NCI-H1105 treated with DMSO at 0.1 percent for 48 hours (cell line): ENCODE data around the gene C14orf132.
"Not testable (repeated sequence)": the region's sequence is repeated elsewhere in the genome, so short reads cannot be mapped to it uniquely, and the experiment has no call there.

Source experiments
- DNase-seq: peaks from one replicate; lab custom pipeline; 2025; lab: John Stamatoyannopoulos, UW

Gene C14orf132

DNA sequence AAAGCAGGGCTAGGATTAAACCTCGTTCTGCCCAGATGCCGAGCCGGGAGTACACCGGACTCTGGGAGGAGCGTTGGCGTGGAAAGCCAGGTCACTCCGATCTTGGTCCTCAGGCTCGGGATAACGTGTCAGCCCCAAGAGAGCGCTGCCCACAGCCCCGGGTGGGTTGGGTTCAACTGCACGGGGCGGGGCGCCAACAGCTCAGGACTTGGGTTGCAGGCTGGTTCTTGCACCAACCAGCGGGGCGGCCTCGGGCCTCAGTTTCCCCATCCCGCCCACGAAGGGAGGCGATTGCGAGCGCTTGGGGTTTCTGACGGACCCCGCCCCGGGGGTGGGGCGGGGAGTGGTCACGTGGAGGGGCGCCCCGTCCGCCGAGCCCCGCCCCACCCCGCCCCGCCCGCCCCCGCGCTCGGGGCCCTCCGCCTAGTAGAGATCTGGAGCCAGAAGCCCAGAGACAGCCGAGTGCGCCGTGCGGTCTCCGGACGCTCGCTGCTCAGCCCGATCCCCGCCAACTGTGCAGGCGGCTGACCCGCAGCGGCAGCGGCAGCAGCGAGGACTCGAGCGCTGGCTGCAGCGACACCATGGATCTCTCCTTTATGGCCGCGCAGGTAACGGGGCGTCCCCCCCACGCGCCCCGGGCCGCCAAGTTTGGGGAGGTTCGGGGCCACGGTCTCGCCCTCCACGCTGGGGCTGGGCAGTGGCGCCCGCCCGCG, at the start of gene C14orf132:
Gene C14orf132 (plus strand): TSS at position 443 of the 713 bp plus-strand sequence. CDS start 139 bp downstream, at position 582.
- peak; percentile 48 for DNase-seq

DNA sequence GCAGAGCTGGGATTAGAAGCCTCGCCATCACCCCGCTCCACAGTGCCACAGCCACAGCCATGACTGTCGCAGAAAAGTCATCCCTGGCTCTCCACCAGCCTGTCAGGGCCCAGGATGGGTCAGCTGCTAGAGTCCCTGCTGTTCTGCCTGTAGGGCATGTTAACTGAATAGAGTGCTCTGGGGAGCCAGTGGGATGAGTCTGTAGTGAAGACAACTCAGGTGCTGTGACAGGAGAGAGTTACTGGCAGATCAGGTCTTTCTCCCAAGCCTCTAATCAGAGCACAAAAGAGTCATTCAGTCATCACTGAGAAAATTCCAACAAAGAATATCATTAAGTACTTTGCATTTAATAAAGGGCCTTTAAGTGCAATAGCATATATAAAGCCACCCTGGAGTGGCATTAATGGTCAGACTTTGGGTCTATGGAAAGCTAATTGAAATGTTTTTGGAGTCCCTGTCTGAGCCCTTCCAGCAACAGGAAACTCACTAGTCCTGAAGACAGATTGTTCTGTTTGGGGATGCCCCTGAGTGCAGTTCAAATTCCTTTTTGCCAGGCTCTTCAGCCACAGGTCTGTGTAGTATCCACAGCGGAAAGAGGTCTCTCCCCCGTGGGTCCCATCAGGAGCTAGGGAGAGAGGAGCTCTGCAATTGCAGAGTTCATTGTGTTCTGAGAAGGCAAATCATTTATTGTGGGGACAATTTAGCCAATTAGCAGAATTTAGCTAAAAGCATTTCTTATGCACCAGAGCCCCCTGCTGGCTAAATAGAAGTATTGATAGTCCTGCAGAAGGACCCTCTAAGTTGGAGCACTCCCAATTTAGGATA, 45.2 kb upstream of the C14orf132 start:
- DNase-seq = peak; percentile 83

DNA sequence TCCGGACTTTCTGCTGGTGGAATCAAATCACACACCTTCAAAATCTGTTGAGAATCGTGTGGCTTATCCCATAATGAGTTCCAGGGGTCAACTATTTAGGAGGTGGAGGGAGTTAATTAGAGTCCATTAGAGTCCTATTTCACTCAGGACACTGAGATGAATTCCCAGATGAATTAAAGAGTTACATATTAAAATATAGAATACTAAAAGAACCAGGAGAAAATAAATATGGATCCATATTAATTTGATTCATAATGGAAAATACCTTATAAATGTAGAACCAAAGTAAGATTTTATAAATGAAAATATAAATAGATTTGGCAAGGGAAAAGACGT, 44.6 kb upstream of the C14orf132 start:
- DNase-seq = no peak

DNA sequence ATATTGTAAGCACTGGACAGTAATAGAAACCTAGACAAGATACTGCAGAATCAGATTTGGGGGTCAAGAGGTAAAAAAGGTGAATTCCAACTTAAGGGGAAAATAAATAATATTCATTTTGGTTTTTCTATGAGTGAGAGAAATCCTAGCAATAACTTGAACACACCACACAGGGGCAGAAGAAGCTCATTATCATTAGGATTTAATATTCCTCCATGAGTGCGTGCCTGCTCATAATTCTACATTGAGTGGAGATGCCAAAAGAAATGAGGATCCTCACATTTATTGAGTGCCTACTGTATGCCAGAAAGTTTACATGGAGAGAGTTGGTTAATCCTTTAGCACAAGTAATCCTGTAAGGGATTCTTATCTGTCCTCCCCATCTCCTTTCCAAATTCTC, 40.5 kb upstream of the C14orf132 start:
- DNase-seq = peak; percentile 53

DNA sequence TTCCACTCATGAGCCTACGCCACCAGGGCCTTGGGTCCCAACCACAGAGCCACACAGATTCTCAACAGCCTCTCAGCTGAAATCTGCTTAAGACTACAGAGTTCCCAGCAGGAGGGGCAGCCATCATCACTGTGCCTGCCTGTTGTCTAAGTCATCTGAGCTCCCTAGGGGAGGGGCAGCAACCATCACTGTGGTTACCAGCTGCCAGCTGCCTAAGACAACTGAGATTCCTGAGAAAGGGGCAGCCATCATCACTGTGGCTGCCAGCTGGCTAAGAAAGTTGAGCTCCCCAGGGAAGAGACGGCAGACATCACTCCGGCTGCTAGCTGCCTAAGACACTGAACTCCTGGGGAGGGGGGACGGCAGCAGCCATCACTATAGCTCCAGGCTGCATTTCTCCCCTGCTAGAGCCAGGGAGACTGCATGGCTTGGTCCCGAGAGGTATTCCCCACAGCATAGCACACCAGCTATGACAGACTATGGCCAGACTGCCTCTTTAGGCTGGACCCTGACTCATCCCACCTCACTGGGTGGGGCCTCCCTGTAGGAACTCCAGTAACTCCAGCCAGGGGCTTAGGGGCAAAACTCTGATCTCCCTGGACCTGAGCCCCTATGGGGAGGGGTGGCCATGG, 37.2 kb upstream of the C14orf132 start:
- peak; percentile 16 for DNase-seq

DNA sequence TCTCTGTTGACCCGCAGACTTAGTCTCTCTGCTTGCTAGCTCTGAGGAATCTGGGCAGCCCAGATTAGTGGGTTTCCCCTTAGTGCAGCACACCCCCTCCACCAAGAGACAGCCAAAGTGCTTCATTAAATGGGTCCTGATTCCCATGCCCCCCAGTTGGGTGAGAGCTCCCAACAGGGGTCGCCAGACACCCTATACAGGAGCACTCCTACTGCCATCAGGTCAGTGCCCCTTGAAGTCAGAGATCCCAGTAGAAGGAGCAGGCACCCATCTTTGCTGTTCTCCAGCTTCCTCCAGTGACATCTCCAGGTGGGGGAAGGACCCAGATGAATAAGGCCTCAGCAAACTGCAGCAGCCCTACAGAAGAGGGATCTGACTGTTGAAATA, 36.7 kb upstream of the C14orf132 start:
- no peak for DNase-seq

DNA sequence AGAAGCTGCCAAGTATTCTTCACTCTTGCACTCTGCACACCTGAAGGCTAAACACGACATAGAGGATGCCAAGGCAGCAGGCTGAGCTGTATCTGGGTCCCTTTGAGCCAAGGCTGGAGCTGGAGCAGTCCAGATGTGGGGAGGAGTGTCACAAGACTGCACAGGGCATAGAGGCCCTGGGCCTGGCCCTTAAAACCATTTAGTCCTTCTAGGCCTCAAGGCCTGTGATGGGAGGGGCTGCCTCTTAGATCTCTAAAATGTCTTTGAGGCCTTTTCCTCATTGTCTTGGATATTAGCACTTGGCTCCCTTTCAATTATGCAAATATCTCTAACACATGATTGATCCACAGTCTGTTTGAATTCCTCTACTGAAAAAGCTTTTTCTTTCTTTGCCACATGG, 28.0 kb upstream of the C14orf132 start:
- no peak for DNase-seq

DNA sequence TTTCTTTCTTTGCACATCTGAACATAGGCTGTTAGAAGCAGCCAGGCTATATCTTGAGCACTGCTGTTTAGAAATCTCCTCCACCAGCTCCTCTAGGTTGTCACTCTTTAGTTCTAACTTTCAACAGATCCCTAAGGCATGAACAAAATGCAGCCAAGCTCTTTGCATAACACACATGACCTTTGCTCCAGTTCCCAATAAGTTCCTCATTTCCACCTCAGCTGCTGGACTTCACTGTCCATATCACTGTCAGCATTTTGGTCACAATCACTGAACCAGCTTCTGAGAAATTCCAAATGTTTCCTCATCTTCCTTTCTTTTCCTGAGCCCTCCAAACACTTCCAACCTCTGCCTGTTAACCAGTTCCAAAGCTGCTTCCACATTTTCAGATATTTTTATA, 27.6 kb upstream of the C14orf132 start:
- no peak for DNase-seq

DNA sequence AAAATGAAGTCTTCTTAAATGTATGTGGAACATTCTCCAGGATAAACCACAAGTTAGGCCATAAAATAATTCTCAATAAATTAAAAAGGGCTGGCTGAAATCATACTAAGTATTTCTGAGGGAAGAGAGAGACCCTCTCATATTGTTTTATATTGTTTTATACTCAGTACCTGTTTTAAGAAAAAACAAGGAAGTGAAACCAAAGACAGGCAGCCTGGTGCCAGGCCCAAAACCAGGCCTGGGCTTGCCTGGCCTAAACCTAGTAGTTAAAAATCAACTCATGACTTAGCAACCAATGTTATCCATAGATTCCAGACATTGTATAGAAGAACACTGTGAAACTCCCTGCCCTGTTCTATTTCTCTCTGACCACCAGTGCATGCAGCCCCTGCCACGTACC, 26.4 kb upstream of the C14orf132 start:
- DNase-seq = not testable (repeated sequence)

DNA sequence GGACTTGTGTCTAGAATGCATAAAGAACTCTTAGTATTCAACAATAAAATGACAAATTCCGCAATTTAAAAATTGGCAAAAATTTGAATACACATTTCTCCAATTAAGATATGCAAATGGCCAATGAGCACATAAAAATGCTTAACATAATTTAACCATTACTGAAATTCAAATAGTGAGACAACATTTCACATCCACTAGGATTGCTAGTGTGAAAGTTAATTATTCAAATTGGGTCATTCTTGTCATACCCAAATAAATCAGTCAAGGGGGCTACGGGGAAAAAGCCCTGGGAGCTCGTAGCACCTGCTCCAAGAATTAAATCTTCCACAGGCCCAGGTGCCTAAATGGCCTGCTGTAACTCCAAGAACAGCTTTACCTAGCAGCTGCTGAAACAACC, 25.0 kb upstream of the C14orf132 start:
- peak; percentile 9 for DNase-seq

DNA sequence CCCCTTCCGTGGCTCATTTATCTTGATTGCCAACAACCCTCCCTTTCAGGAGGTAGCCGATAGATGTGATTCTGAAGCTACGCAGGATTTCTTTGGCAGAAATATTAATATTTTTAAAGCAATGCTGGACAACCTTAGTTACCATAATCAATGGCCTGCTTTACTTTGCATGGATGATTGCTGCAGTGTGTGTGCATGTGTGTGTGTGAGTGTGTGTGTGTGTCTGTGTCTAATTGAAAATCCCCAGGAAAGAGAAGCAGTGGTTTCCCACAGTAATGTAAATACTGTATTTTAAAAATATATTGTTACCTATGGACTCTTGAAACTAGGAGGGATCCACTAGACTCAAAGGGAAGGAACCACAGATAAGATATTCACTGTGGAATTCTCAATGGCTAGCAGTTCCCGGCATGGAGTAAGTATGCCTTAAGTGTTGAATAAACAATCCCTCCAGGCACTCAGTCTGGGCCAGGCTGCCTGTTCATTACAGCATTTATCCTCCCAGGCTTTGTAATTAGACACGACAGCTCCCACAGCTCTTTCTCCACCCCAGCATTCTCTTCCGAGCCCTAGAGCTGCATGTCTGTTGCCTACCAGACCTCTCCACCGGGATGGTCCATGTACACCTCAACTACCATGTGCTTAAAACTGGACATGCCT, 22.5 kb upstream of the C14orf132 start:
- DNase-seq = peak; percentile 87

DNA sequence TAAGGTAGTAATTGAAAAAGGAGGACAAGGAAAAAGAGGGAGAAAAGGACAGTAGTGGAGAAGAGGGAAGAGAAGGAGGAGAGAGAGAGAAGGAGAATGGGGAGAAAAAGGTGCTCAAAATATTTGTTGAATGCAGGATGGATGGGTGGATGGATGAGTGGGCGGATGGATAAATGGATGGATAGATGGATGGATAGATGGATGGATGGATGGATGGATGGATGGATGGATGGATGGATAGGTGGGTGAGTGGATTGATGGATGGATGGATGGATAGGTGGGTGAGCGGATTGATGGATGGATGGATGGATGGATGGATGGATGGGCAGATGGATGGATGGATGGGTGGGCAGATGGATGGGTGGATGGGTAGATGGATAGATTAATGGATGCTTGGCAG, 21.3 kb upstream of the C14orf132 start:
- DNase-seq = no peak

DNA sequence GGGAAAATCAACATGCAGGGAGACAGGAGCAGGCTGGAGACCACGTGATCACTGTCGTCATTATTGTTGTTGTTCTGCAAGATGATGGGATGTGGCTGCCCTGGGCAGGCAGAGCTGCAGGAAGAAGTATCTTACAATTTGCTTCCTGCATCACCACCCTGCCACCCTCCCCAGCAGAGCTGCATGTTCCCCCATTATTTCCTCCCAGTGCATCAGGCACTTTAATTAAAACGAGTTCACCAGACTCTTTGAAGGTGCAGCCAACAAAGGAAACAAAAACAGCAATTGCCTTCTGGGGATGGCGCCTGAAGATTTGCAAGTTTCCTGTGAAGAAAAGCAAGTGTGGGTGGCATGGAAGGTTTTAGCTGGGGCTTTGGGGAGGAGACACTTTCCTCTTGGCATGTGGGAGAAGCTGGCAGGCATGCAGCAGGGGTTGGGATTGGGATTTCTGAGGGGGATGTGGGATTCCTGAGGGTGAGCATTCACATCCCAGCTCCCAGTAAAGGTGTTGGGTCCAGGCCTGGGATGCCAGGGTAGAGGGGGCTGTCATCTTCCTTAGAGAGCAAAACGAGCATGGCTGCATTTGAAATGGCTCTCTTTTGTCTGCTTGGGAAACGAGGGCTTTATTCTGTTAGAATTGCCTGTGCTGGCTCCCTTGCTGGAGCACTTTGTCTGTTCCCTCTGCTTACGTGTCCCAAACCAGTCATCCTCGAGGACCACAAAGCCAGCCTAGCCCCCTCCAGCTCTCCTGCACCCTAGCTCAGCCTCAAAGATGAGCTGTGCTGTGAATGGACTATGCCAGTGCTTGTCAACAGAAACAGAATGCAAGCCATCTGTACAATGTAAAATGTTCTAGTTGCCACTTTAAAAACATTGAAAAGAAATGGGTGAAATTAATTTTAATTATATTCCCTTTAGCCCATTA, 11.5 kb upstream of the C14orf132 start:
- no peak for DNase-seq

DNA sequence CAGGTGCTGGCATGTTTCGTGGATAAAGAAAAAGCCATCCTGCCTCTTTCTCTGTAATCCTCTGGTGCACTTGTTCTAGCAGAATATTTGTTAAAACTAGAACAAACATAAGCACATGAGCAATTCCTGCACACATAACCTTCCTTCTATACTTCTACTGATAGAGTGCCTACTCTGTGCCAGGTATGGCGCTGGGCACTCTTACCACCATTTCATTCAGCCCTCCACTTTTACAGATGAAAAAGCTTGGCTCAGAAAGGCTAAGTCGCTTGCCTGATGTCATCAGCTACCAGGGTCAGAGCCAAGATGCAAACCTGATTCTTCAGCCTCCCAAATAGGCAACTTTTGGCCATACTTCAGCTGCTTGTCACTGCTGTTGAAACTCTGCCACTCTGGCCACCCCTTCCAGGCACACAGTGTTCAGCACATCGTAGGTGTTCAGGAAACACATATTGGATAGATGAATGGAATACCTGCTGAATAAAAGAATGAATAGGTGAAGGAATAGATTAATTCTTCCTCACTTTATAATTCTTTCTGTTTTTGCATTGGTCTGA, 10.0 kb upstream of the C14orf132 start:
- DNase-seq = no peak

DNA sequence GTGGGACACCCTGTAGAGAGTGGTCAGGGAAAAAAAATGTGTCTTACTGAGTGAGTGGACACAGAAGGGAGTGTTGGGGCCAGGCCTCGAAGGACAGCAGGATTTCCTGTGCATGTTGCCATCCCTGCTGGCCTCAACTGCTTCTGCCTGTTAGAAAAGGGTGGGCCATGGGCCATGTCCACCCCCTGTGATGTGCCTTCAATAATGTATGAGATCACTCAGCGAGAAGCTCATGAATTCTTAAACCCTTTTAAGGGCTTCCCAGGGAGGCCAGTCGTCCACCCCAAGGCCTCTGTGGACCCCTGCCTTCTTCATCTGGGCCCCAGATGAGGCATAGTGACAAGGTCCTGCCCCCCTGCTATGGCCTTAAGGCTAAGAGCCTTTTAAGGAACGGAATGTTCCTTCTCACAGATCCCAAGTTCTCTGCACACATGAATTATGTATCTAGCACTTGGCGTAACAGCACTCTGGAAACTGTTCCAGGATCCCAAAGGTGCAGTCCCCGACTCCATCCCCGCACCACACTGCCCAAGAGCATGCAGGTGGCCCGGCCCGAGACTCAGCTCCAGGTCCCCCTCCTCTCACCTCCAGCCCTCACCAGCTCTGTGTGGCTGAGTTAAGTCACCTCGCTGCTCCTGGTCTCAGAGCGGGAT, 8.9 kb upstream of the C14orf132 start:
- no peak for DNase-seq

DNA sequence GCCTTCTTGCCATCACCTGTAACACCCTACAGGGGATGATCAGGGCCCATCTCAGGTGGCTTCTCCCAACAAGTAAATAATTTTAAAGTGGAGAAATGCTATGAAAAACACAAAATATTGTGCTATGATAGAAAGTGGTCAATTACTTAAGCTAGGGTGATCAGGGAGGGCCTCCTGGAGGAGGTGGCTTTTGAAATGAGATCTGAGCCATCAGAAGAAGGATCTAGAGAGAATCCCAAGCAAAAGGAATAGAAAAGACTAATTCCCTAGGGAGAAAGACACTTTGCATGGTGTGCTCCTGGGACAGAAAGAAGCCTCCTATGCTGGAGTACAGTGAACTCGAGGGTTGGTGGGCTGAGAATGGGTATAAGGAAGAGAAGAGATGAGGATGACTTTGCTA, 7.5 kb upstream of the C14orf132 start:
- no peak for DNase-seq

DNA sequence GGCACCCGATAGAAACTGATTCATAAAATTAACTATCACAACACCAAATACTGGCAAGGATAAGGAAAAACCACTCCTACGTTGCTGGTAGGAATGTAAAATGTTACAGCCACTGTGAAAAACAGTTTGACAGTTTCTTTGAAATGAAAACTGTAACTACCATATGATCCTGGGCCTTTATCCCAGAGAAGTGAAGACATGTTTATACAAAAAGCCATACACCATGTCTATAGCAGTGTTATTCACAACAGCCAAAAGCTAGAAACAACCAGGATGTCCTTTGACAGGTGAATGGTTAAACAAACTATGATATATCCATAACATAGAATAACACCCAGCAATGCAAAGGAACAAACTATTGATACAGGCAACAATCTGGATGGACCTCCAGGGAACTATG, 3.7 kb upstream of the C14orf132 start:
- no peak for DNase-seq

DNA sequence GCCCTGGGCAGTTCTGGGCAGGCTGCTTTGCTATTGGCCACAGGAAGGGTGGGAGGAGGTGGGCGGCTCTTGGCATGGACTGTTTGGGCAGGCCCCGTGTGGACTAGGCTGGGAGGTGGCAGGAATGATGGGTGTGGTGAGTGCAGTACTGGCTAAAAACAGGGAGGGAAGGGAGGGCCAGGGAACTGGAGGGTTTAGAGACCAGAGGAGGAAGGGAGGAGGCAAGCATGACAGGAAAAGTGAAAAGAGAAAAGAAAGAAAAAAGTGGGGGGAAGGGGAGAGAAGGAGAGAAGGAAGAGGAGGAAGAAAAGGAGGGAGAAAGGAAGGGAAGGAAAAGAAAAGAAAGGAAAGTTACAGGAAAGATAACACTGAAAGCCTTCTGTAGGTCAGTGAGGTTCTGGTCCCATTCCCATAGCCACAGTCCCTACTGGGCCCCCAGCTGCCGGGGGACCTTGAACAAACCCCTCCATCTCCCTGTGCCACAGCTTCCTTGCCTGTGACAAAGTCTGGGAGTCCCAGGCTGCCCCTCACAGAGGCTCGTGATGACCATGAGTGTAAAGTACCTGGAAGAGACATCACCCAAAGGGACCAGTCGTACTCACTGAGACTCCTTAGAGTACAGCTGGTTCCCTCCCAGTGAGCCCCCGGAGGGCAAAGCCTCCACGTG, 1.1 kb upstream of the C14orf132 start:
- DNase-seq = no peak

DNA sequence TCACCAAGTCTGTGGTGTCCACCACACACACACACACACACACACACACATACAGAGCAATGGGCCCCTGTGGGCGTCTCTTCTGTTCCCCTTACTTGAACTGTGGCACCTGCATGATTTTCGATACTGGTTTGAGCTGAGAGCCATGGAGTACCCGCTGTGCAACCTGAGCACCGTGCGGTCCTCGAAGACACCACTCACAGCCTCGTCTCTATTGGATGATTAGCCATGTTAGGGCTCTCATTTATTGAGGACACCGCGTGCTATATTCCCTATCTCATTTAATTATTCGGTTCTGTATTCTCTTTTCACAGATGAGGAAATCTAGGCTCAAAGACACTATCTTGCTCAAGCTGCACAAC, 623 bp upstream of the C14orf132 start:
- peak; percentile 32 for DNase-seq

DNA sequence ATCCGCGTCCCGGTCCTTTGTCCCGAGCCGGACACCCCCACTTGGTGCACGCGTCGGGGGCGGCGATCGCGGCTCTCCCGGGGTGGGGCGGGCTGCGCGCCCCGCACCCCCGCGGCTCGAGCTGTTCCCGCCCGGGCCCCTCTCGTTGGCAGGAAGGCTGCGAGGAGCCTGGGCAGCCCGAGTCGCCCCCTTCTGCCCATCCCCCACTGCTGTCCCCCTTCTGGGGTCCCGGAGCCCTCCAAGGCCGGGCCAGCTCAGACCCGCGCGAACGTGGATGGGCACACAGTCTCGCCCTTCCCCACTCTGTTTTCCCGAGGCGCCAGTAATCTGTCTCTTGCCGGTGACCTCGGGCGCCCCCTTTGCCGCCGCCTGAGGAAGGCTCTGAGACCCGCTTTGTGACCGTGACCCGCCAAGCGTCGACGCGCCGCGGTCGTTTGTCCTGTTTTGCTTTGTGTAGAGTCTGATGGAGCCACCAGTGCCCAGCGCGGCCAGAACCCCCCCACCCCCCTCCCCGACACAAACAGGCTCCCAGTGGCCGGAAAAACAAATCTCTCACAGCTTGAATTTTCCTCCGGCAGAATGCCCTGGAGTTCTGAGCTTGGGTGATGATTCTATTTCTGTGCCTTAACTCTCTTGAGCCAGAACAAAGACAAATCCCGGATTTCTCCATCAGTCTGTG, 610 bp downstream of the C14orf132 start:
- peak; percentile 53 for DNase-seq
